SJCRH30 (cell line): ENCODE results near the gene WDR70. TPM values are rescaled to one million over a fixed set of nuclear protein-coding genes. Genes with fewer than 3 reads are reported as not detected.
"Not testable (repeated sequence)": the region's sequence is repeated elsewhere in the genome, so short reads cannot be mapped to it uniquely, and the experiment has no call there.

ENCODE experiments used
- DNase-seq, 2 experiments: peaks; one replicate each; pipeline ENCODE4 v3.0.0-alpha.2; 2015 to 2020
- H3K27ac ChIP-seq: fragments of 250-450 bp; sonication (Bioruptor Pico); 2 replicates; pipeline ENCODE4 v1.5.1; 2020; ENCODE audit warnings: mild to moderate bottlenecking, moderate library complexity
- H3K27me3 ChIP-seq: fragments of 250-450 bp; sonication (Bioruptor Pico); 2 replicates; pipeline ENCODE4 v1.5.1; 2020; ENCODE audit warnings: mild to moderate bottlenecking, moderate library complexity
- H3K36me3 ChIP-seq: fragments of 250-450 bp; sonication (Bioruptor Pico); 2 replicates; pipeline ENCODE4 v1.5.1; 2020; ENCODE audit warnings: mild to moderate bottlenecking, moderate library complexity
- H3K4me1 ChIP-seq: fragments of 250-450 bp; sonication (Bioruptor Pico); 2 replicates; pipeline ENCODE4 v1.5.1; 2020; ENCODE audit warnings: mild to moderate bottlenecking, moderate library complexity
- H3K4me3 ChIP-seq: fragments of 250-450 bp; sonication (Bioruptor Pico); 2 replicates; pipeline ENCODE4 v1.5.1; 2020; ENCODE audit warnings: mild to moderate bottlenecking, moderate library complexity
- H3K9me3 ChIP-seq: fragments of 250-450 bp; sonication (Bioruptor Pico); replicated peaks from 2 replicates; pipeline ENCODE4 v1.5.1; 2020; ENCODE audit warnings: mild to moderate bottlenecking, moderate library complexity
- total RNA-seq: library from RNA; depleted of rRNA; stranded (reverse); fragments of >200 nt; shearing (Covaris generic); gene quantifications from 2 replicates; pipeline ENCODE4 v1.2.3, GENCODE V29; 2014

Gene WDR70
- total RNA-seq, 1 experiment from 2014 or later = 47.8 TPM

- no peaks in the 10 kb centered on the region for H3K4me1 ChIP-seq
- peaks cover 9% of the 10 kb centered on the region for H3K9me3 ChIP-seq
- no peak overlapping the region for H3K4me3 ChIP-seq
- peaks cover 15% of the 10 kb centered on the region; the same call in 1 of the 2 replicates for H3K36me3 ChIP-seq
- H3K27ac ChIP-seq = no peak overlapping the region
- H3K27me3 ChIP-seq = no peaks in the 10 kb centered on the region
- DNase-seq = no peak
Measured at GRCh38 chr5:37428044-37428443, 48.9 kb downstream of the WDR70 start.

DNA sequence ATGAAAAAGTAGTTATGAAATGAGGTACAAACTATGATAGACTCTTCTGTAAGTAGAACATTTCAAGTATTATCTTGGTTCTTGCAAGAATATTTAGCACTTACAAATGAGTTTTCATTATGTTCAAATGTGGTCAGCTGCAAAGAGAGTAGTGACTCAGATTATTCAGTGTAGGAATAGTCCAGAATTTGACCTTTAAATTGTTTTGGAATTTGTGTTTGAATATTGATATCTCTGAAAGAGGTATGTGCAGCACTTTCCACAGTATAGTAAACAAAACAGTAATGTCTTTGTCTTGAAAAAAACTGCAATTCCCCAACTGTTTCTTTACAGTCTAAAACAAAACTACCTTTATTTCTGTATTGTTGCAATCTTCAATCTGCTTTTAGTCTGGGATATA, 56.1 kb downstream of the WDR70 start:
- peaks cover 11% of the 10 kb centered on the region; the same call in 1 of the 2 replicates for H3K36me3 ChIP-seq
- H3K27me3 ChIP-seq = no peaks in the 10 kb centered on the region
- peaks cover 5% of the 10 kb centered on the region for H3K9me3 ChIP-seq
- no peaks in the 10 kb centered on the region for H3K4me1 ChIP-seq
- no peak overlapping the region for H3K4me3 ChIP-seq
- no peak for DNase-seq
- H3K27ac ChIP-seq = no peak overlapping the region

DNA sequence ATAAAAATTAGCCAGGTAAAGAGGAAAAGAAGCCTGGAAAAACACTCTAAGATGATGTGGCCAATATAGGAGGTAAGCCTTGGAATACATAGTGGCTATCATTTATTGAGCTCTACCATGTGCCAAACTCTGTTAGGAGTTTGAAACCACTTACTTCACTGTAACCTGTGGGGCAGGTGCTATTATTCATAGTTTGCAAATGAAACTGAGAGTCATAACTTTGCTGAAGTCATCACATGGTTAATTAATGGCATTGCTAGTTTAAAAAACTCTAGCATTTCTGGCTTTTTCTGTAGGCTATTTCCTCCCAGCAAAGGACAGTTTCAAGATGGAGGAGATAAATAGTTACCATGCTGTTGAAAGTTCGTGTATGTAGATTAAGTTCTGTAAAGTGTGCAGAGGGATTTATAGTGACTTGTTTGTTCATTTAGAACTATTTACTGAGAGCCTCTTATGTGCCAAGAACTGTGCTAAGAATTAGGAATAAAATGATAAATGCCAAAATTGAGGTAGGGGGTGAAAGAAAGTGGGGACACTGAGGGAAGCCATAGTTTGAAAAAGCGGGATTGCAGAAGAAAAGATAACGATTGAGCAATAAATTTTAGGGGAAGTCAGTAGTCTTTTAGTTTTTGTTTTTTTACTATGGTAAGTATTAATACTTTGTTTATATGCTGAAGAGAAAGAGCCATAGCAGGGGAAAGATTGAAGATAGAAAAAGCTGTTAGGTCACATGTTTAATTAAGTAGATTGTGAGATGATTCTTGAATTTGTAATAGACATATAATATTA, 57.2 kb downstream of the WDR70 start:
- Histone ChIP-seq H3K36me3 (peaks cover 7% of the 10 kb centered on the region; the same call in 1 of the 2 replicates), H3K9me3 (peaks cover 3% of the 10 kb centered on the region), H3K27me3 (no peaks in the 10 kb centered on the region), H3K27ac (no peak overlapping the region), H3K4me3 (no peak overlapping the region), H3K4me1 (no peaks in the 10 kb centered on the region)
- no peak for DNase-seq

DNA sequence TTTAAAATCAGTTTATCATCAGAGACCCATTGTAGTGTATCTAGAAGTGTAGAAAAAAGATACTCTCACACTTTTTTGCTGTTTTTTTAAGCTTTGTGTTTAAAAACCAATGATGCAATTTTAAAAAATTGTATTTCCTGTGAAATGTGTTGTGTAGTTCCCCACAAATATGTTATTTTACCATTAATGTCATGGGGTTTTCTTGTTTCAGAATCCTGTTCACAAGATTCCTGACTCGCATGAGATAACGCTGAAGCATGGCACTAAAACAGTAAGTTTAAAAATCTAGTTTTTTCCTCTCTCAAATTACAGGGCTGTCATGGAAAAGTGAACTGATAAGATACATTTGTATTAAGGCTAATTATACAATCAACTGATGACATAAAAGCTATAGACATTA, 58.6 kb downstream of the WDR70 start:
- no peaks in the 10 kb centered on the region for H3K27me3 ChIP-seq
- no peak for DNase-seq
- H3K27ac ChIP-seq = no peak overlapping the region
- H3K36me3 ChIP-seq = peaks cover 5% of the 10 kb centered on the region; the same call in 1 of the 2 replicates
- no peaks in the 10 kb centered on the region for H3K9me3 ChIP-seq
- H3K4me1 ChIP-seq = no peaks in the 10 kb centered on the region
- H3K4me3 ChIP-seq = no peak overlapping the region

- H3K27me3 ChIP-seq, H3K9me3 ChIP-seq, H3K4me1 ChIP-seq, H3K4me3 ChIP-seq, DNase-seq, H3K36me3 ChIP-seq, H3K27ac ChIP-seq: not testable (repeated sequence)
Measured at GRCh38 chr5:37445783-37446182, 66.7 kb downstream of the WDR70 start.

- Histone ChIP-seq H3K27me3 (no peaks in the 10 kb centered on the region), H3K36me3 (0 out of 2 replicates have a peak, but pooled peaks cover 3% of the 10 kb centered on the region), H3K4me1 (no peaks in the 10 kb centered on the region), H3K27ac (no peak overlapping the region), H3K9me3 (no peaks in the 10 kb centered on the region), H3K4me3 (no peak overlapping the region)
- no peak for DNase-seq
Measured at GRCh38 chr5:37448941-37449340, 69.8 kb downstream of the WDR70 start.

GRCh38 chr5:37451991-37452390, 72.9 kb downstream of the WDR70 start:
- not testable (repeated sequence) for H3K36me3 ChIP-seq, H3K9me3 ChIP-seq, H3K4me1 ChIP-seq, DNase-seq, H3K27ac ChIP-seq, H3K4me3 ChIP-seq, H3K27me3 ChIP-seq

- H3K4me1 ChIP-seq, H3K27me3 ChIP-seq, DNase-seq, H3K27ac ChIP-seq, H3K9me3 ChIP-seq, H3K4me3 ChIP-seq, H3K36me3 ChIP-seq: not testable (repeated sequence)
Measured at GRCh38 chr5:37453252-37453651, 74.1 kb downstream of the WDR70 start.

DNA sequence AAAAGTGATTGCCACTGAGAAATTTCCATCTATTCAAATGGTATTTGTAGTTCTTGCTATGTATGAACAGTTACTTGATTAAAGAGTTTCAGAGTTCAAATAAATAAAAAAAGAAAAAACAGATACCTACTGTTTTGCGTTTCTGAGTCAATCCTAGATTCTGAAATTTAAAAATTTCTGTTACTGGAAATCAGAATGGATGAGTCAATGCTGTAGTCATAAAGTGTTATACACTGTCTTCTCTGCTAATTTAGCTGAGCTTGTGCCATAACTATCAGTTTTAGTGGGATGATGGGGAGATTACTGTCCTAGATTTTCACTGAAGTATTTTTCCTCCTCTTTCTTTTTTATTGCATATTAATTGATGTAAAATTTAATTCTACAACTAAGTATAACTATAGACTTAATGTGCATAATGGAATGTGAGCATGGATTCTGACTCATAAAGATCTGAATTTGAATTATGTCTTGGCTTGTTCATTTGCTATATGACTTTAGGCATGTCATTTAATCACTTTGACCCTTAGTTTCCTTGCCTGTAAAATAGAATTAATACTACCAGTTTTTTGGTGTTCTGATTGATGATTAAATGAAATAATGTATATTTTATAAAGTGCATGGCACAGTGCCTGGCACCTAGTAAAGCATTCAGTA, 75.4 kb downstream of the WDR70 start:
- not testable (repeated sequence) for H3K4me3 ChIP-seq, DNase-seq, H3K27me3 ChIP-seq, H3K27ac ChIP-seq, H3K4me1 ChIP-seq, H3K9me3 ChIP-seq, H3K36me3 ChIP-seq

GRCh38 chr5:37463191-37464051, 84.3 kb downstream of the WDR70 start:
- Histone ChIP-seq H3K27ac (peak overlapping the region; percentile 92), H3K4me1 (peaks cover 11% of the 10 kb centered on the region)
- H3K27me3 ChIP-seq, H3K9me3 ChIP-seq, H3K36me3 ChIP-seq, H3K4me3 ChIP-seq: not testable (repeated sequence)
- peak; percentile 64 to 92 for DNase-seq

- H3K9me3 ChIP-seq, H3K27me3 ChIP-seq, H3K36me3 ChIP-seq: not testable (repeated sequence)
- Histone ChIP-seq H3K4me3 (peak overlapping the region; percentile 28), H3K4me1 (peaks cover 11% of the 10 kb centered on the region), H3K27ac (peak overlapping the region; percentile 92)
- peak; percentile 69 to 73 for DNase-seq
Measured at GRCh38 chr5:37464581-37464980, 85.5 kb downstream of the WDR70 start.

GRCh38 chr5:37469383-37469782, 90.3 kb downstream of the WDR70 start:
- H3K4me1 ChIP-seq, H3K27ac ChIP-seq, H3K27me3 ChIP-seq, H3K4me3 ChIP-seq, DNase-seq, H3K9me3 ChIP-seq: not testable (repeated sequence)
- H3K36me3 ChIP-seq = peaks cover 16% of the 10 kb centered on the region

DNA sequence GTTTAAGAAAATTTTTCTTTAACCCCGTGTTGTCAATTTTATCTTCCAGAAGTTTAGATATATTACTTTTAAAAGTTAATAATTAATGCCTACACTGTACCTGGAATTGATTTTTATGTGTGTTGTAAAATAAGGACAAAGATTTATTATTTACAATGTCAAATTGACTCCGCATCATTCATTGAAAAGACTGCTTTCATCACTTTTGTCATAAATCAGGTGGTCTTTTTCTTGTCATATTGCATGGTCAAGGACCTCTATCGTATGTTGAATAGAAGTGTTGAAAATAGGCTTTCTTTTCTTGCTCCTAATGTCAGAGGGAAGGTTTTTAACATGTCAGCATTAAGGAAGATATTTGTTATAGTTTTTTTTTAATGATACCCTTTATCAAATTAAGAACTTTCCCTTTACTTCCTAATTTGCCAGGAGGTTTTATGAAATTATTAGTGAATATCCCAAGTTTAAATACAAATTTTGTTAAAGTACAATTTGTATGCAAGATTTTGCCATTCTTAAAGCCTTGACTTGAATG, 92.6 kb downstream of the WDR70 start:
- Histone ChIP-seq H3K4me1 (no peaks in the 10 kb centered on the region), H3K9me3 (peaks cover 8% of the 10 kb centered on the region; the same call in 1 of the 2 replicates), H3K36me3 (peaks cover 19% of the 10 kb centered on the region), H3K27ac (no peak overlapping the region), H3K27me3 (no peaks in the 10 kb centered on the region), H3K4me3 (no peak overlapping the region)
- DNase-seq = no peak

GRCh38 chr5:37477426-37477825, 98.3 kb downstream of the WDR70 start:
- Histone ChIP-seq H3K27me3 (no peaks in the 10 kb centered on the region), H3K36me3 (peaks cover 18% of the 10 kb centered on the region), H3K4me3 (no peak overlapping the region), H3K4me1 (0 out of 2 replicates have a peak, but pooled peaks cover 3% of the 10 kb centered on the region), H3K9me3 (no peaks in the 10 kb centered on the region; the same call in 1 of the 2 replicates), H3K27ac (no peak overlapping the region)
- no peak for DNase-seq
